Measurements from ENCODE around the gene FGD4.
A peak's percentile ranks its signal among the peaks of the same experiment; 100 is the strongest.

FGD4 gene

DNA sequence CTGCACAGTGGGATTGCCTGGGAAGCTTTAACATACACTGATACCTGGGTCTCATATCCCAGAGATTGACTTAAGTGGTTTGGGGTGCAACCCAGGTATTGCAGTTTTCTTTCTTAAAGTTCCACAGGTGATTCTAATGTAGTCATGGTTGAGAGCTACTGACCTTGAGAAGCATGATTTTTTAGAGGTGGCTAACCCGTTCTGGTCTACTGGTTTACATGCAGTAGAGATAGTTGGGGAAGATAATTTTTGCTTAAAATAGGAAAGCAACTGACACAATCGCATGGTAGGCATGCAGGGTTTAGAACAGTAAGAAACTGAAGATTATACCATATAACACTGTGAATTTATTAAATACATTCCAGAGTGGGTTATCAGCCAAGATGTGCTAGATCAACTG lies 145.5 kb downstream of the FGD4 start:
- no peak overlapping the region for H3K27ac ChIP-seq (ENCODE audit: low read depth, low read length)
- H3K36me3 ChIP-seq (ENCODE audit: control insufficient read depth in 5 of 5, insufficient read depth in 5 of 5, low read length in 5 of 5): no peaks in the 10 kb centered on the region
- no peaks in the 10 kb centered on the region for H3K27me3 ChIP-seq (ENCODE audit: control insufficient read depth in 5 of 5, insufficient read depth in 4 of 5, low read length in 5 of 5)
- H3K9me3 ChIP-seq (ENCODE audit: control insufficient read depth in 5 of 5, low read length in 5 of 5): no peaks in the 10 kb centered on the region
- H3K4me3 ChIP-seq (ENCODE audit: low read depth in 1 of 5, low read length in 5 of 5): no peak overlapping the region
- H3K4me1 ChIP-seq (ENCODE audit: control insufficient read depth in 5 of 5, insufficient read depth in 5 of 5, low read length in 5 of 5): peaks cover 6 to 74% (median 67%) of the 10 kb centered on the region in 5 donors
- no peak overlapping the region for H3K9ac ChIP-seq (ENCODE audit: low read length in 5 of 5)

DNA sequence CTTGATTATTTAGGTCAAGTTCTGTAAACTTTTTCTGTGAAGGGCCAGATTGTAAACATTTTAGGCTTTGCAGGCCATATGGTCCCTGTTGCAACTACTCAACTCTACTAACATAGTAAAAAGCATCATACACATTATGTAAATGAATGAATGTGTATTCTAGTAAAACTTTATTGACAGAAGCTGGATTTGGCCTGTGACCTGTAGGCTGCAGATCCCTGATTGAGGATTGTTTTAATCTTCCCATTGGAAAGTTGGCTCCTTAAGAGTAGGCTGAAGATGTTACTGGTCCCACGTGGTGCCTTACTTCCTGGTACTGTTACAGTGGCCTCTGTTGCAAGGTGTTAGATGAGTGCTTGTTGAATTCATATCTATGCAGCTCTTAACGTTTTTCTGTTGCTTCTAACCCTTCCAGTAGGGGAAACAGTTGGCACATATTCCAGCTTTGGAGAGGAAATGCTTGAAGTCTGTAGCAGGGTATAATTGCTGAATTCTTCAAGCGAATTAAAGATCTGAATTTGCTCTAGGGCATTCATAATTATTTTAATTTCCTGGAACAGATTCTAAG lies 146.1 kb downstream of the FGD4 start:
- Histone ChIP-seq H3K27me3 (ENCODE audit: control insufficient read depth in 5 of 5, insufficient read depth in 4 of 5, low read length in 5 of 5) (no peaks in the 10 kb centered on the region), H3K4me3 (ENCODE audit: low read depth in 1 of 5, low read length in 5 of 5) (no peak overlapping the region), H3K9ac (ENCODE audit: low read length in 5 of 5) (no peak overlapping the region), H3K27ac (ENCODE audit: low read depth, low read length) (no peak overlapping the region), H3K9me3 (ENCODE audit: control insufficient read depth in 5 of 5, low read length in 5 of 5) (no peaks in the 10 kb centered on the region), H3K4me1 (ENCODE audit: control insufficient read depth in 5 of 5, insufficient read depth in 5 of 5, low read length in 5 of 5) (peaks cover 8 to 75% (median 71%) of the 10 kb centered on the region in 5 donors), H3K36me3 (ENCODE audit: control insufficient read depth in 5 of 5, insufficient read depth in 5 of 5, low read length in 5 of 5) (no peaks in the 10 kb centered on the region)

DNA sequence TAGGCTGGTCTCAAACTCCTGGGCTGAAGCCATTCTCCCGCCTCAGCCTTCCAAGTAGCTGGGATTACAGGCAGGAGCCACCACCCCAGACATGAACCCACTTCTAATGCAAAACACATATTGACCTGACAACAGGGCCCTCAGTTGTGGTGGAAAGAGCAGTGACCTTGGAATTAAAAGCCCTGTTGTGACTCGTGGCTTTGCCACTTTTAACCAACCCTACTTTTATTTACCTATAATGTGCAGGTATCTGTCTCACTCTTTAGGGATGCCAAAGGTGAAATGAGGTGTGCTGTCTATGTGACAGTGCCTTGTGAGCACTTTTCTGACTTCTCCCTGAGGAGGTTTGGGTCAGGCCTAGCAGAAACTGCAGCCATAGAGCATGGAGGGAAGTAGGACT lies 146.9 kb downstream of the FGD4 start:
- Histone ChIP-seq H3K4me1 (ENCODE audit: control insufficient read depth in 5 of 5, insufficient read depth in 5 of 5, low read length in 5 of 5) (peaks cover 6 to 74% (median 69%) of the 10 kb centered on the region in 5 donors), H3K9ac (ENCODE audit: low read length in 5 of 5) (no peak overlapping the region), H3K27ac (ENCODE audit: low read depth, low read length) (no peak overlapping the region), H3K27me3 (ENCODE audit: control insufficient read depth in 5 of 5, insufficient read depth in 4 of 5, low read length in 5 of 5) (no peaks in the 10 kb centered on the region), H3K36me3 (ENCODE audit: control insufficient read depth in 5 of 5, insufficient read depth in 5 of 5, low read length in 5 of 5) (no peaks in the 10 kb centered on the region), H3K4me3 (ENCODE audit: low read depth in 1 of 5, low read length in 5 of 5) (no peak overlapping the region), H3K9me3 (ENCODE audit: control insufficient read depth in 5 of 5, low read length in 5 of 5) (no peaks in the 10 kb centered on the region)

DNA sequence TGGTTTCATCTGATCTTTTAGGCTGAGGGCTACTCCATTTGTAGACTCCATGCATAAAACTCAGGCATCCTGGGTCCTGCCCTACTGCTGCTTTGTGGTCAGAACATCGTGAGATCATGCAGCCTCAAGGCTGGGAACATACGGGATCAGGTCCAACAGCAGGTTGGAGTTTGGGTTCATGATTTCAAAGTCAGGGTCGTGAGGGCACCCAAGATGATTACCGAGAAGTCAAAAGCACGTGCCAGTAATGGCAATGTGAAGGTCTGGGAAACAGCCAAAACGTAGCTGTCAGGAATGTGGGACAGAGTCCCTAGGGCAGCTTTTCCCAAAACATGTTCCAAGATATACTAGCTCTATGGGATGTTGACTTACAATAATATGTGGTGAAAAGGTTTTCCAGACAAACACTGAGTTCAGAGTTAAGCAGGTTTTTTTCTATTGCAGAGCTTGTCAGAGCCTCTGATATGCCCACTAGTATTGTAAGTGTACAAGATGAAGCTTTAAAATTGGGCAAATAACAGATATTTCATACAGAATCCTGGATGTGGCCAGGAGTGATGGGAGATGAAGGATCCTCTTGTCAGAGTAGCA lies 149.4 kb downstream of the FGD4 start:
- Histone ChIP-seq H3K4me3 (ENCODE audit: low read depth in 1 of 5, low read length in 5 of 5) (peak overlapping the region in 3 of 5 donors; percentile 9 to 25 (median 24)), H3K9me3 (ENCODE audit: control insufficient read depth in 5 of 5, low read length in 5 of 5) (no peaks in the 10 kb centered on the region), H3K4me1 (ENCODE audit: control insufficient read depth in 5 of 5, insufficient read depth in 5 of 5, low read length in 5 of 5) (peaks cover 6 to 55% (median 48%) of the 10 kb centered on the region in 5 donors), H3K36me3 (ENCODE audit: control insufficient read depth in 5 of 5, insufficient read depth in 5 of 5, low read length in 5 of 5) (peaks cover 0 to 3% (median 0%) of the 10 kb centered on the region in 5 donors), H3K27ac (ENCODE audit: low read depth, low read length) (peak overlapping the region; percentile 91), H3K9ac (ENCODE audit: low read length in 5 of 5) (peak overlapping the region; percentile 12 to 76 (median 52)), H3K27me3 (ENCODE audit: control insufficient read depth in 5 of 5, insufficient read depth in 4 of 5, low read length in 5 of 5) (no peaks in the 10 kb centered on the region)

DNA sequence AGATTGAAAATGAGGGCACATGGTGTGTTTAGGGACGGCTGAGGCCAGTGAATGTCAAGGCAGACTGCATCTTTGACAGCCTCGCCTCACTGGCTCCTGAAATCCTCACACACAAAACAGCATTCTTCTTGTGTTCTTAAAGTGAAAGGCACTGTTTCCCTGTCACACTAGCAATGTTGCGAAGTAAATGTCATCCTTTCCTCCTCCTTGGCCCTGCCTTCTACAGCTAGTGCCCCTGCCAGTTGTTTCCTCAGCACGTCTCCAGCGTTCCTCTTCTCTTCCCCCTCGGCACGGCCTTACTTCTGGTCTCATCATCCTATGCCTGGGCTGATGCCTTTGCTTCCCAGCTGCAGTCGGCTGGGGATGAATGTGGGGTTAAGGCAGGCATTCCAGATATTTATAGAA lies 150.3 kb downstream of the FGD4 start:
- Histone ChIP-seq H3K9me3 (ENCODE audit: control insufficient read depth in 5 of 5, low read length in 5 of 5) (no peaks in the 10 kb centered on the region), H3K4me3 (ENCODE audit: low read depth in 1 of 5, low read length in 5 of 5) (peak overlapping the region in 4 of 5 donors; percentile 22 to 45 (median 24)), H3K9ac (ENCODE audit: low read length in 5 of 5) (peak overlapping the region; percentile 12 to 76 (median 52)), H3K36me3 (ENCODE audit: control insufficient read depth in 5 of 5, insufficient read depth in 5 of 5, low read length in 5 of 5) (peaks cover 0 to 3% (median 0%) of the 10 kb centered on the region in 5 donors), H3K4me1 (ENCODE audit: control insufficient read depth in 5 of 5, insufficient read depth in 5 of 5, low read length in 5 of 5) (peaks cover 6 to 58% (median 49%) of the 10 kb centered on the region in 5 donors), H3K27me3 (ENCODE audit: control insufficient read depth in 5 of 5, insufficient read depth in 4 of 5, low read length in 5 of 5) (no peaks in the 10 kb centered on the region), H3K27ac (ENCODE audit: low read depth, low read length) (peak overlapping the region; percentile 91)

DNA sequence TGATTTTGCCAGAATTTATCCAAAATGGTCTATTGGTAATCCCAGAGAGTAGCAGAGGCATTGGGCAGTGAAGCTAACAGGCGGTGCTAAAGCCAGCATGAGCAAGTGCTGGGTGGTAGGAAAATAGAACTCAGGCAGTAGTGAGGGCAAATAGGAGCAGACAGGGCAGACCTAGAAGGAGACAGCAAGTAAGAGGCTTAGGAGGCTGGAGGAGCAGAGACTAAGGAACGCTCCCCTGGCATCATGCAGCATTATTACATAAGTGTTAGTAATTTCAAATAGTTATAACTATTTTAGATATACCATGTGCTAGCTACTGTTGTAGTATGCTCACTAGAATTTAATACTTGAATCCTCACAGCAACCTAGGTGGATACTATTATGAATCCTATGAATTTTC lies 151.7 kb downstream of the FGD4 start:
- peaks cover 6 to 47% (median 44%) of the 10 kb centered on the region in 5 donors for H3K4me1 ChIP-seq (ENCODE audit: control insufficient read depth in 5 of 5, insufficient read depth in 5 of 5, low read length in 5 of 5)
- peaks cover 0 to 3% (median 0%) of the 10 kb centered on the region in 5 donors for H3K36me3 ChIP-seq (ENCODE audit: control insufficient read depth in 5 of 5, insufficient read depth in 5 of 5, low read length in 5 of 5)
- H3K9ac ChIP-seq (ENCODE audit: low read length in 5 of 5): peak overlapping the region in 1 of 5 donors; percentile 42
- no peaks in the 10 kb centered on the region for H3K27me3 ChIP-seq (ENCODE audit: control insufficient read depth in 5 of 5, insufficient read depth in 4 of 5, low read length in 5 of 5)
- peak overlapping the region; percentile 91 for H3K27ac ChIP-seq (ENCODE audit: low read depth, low read length)
- H3K9me3 ChIP-seq (ENCODE audit: control insufficient read depth in 5 of 5, low read length in 5 of 5): no peaks in the 10 kb centered on the region
- no peak overlapping the region for H3K4me3 ChIP-seq (ENCODE audit: low read depth in 1 of 5, low read length in 5 of 5)

DNA sequence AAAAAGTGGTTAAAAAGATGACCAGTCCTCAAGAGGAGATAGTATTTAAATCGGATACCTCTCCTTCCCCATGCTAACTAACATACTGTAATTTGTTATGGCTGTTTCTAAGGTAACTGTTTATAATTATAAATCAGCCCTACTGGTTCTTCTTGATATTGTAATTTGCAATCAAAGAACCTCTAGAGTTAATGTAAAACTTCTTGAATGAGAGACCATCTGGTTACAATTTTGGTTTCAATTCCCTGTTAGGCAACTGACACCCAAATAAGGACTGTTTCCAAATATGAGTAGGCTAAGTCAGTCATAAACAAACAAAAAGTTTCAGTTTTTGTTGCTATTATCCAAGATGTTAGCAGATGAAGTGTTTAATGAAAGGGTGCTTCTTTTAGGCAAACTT lies 159.5 kb downstream of the FGD4 start:
- Histone ChIP-seq H3K4me1 (ENCODE audit: control insufficient read depth in 5 of 5, insufficient read depth in 5 of 5, low read length in 5 of 5) (peaks cover 8 to 45% (median 34%) of the 10 kb centered on the region in 5 donors), H3K36me3 (ENCODE audit: control insufficient read depth in 5 of 5, insufficient read depth in 5 of 5, low read length in 5 of 5) (peaks cover 0 to 2% (median under 1%) of the 10 kb centered on the region in 5 donors), H3K9me3 (ENCODE audit: control insufficient read depth in 5 of 5, low read length in 5 of 5) (no peaks in the 10 kb centered on the region), H3K27ac (ENCODE audit: low read depth, low read length) (peak overlapping the region; percentile 81), H3K4me3 (ENCODE audit: low read depth in 1 of 5, low read length in 5 of 5) (peak overlapping the region in 4 of 5 donors; percentile 6 to 37 (median 32)), H3K9ac (ENCODE audit: low read length in 5 of 5) (no peak overlapping the region), H3K27me3 (ENCODE audit: control insufficient read depth in 5 of 5, insufficient read depth in 4 of 5, low read length in 5 of 5) (no peaks in the 10 kb centered on the region)

DNA sequence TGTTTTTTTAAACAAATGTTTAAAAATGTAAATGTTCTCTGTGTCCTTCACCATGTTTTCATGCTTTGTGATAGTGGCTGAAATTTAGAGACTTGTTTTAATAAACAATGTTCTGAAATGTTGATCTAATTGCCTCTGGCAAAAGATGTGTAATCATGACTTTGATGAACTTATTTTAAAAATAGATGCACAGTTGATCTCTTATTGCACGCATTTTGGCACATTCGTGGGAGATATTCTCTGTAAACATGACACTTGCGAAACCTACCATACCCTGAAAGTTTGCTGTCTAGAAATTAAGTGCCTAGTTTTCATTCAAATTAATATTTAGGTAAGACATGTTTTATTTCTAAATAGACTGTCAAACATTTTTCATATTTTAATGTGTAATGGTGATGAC lies 160.1 kb downstream of the FGD4 start:
- Histone ChIP-seq H3K27ac (ENCODE audit: low read depth, low read length) (peak overlapping the region; percentile 81), H3K36me3 (ENCODE audit: control insufficient read depth in 5 of 5, insufficient read depth in 5 of 5, low read length in 5 of 5) (peaks cover 3 to 5% (median 5%) of the 10 kb centered on the region in 5 donors), H3K4me1 (ENCODE audit: control insufficient read depth in 5 of 5, insufficient read depth in 5 of 5, low read length in 5 of 5) (peaks cover 8 to 45% (median 34%) of the 10 kb centered on the region in 5 donors), H3K9me3 (ENCODE audit: control insufficient read depth in 5 of 5, low read length in 5 of 5) (no peaks in the 10 kb centered on the region), H3K9ac (ENCODE audit: low read length in 5 of 5) (peak overlapping the region in 2 of 5 donors; percentile 20 to 24), H3K4me3 (ENCODE audit: low read depth in 1 of 5, low read length in 5 of 5) (peak overlapping the region in 3 of 5 donors; percentile 6 to 37 (median 30)), H3K27me3 (ENCODE audit: control insufficient read depth in 5 of 5, insufficient read depth in 4 of 5, low read length in 5 of 5) (no peaks in the 10 kb centered on the region)

DNA sequence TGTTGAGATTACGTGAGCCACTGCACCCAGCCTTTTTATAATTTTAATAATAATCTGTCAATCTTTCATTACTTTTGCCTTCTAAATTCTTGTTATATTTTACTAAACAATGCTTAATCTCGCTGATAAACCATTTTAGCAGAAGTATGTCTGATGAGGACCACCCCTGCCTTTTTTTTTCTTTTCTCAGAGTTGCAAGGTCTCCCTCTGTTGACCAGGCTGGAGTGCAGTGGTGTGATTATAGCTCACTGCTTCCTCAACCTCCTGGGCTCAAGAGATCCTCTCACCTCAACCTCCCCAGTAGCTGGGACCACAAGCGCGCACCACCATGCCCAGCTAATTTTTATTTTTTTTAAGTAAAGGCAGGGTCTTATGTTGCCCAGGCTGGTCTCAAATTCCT lies 161.2 kb downstream of the FGD4 start:
- Histone ChIP-seq H3K36me3 (ENCODE audit: control insufficient read depth in 5 of 5, insufficient read depth in 5 of 5, low read length in 5 of 5) (peaks cover 6 to 12% (median 8%) of the 10 kb centered on the region in 5 donors), H3K4me1 (ENCODE audit: control insufficient read depth in 5 of 5, insufficient read depth in 5 of 5, low read length in 5 of 5) (peaks cover 8 to 36% (median 30%) of the 10 kb centered on the region in 5 donors), H3K4me3 (ENCODE audit: low read depth in 1 of 5, low read length in 5 of 5) (no peak overlapping the region), H3K9ac (ENCODE audit: low read length in 5 of 5) (no peak overlapping the region), H3K27ac (ENCODE audit: low read depth, low read length) (peak overlapping the region; percentile 81), H3K9me3 (ENCODE audit: control insufficient read depth in 5 of 5, low read length in 5 of 5) (no peaks in the 10 kb centered on the region), H3K27me3 (ENCODE audit: control insufficient read depth in 5 of 5, insufficient read depth in 4 of 5, low read length in 5 of 5) (no peaks in the 10 kb centered on the region)

DNA sequence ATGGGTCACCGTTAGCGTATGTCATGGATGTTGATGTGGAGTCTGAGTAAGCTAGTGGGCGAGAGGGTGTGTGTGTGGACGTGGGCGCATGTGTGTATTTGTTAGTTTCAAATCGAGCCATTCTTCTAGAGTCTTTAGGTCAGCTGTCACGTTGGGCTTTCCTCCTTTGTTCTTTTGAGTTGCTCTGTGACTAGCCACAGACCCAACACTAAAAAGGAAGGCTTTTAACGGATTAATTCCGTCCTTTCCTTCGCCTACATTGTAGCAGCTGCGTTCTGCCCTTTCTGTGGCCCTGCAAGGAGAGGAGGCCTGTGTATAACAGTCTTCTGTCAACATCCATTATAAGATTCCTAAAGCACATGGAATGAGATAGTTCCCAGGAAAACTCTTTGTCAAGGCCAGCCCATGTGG lies 162.6 kb downstream of the FGD4 start:
- Histone ChIP-seq H3K9ac (ENCODE audit: low read length in 5 of 5) (peak overlapping the region in 3 of 5 donors; percentile 4 to 53 (median 52)), H3K4me3 (ENCODE audit: low read depth in 1 of 5, low read length in 5 of 5) (no peak overlapping the region), H3K27me3 (ENCODE audit: control insufficient read depth in 5 of 5, insufficient read depth in 4 of 5, low read length in 5 of 5) (no peaks in the 10 kb centered on the region), H3K36me3 (ENCODE audit: control insufficient read depth in 5 of 5, insufficient read depth in 5 of 5, low read length in 5 of 5) (peaks cover 4 to 16% (median 12%) of the 10 kb centered on the region in 5 donors), H3K4me1 (ENCODE audit: control insufficient read depth in 5 of 5, insufficient read depth in 5 of 5, low read length in 5 of 5) (peaks cover 8 to 47% (median 32%) of the 10 kb centered on the region in 5 donors), H3K27ac (ENCODE audit: low read depth, low read length) (peak overlapping the region; percentile 52), H3K9me3 (ENCODE audit: control insufficient read depth in 5 of 5, low read length in 5 of 5) (no peaks in the 10 kb centered on the region)

Measured in subcutaneous abdominal adipose tissue (tissue), 5 donors.